Pons (tissue), 1 donor: ENCODE results near the gene THAP11.

ENCODE experiments used
- DNase-seq: peaks from one replicate; pipeline ENCODE4 v3.0.0-alpha.2; 2016; ENCODE audit warnings: low spot score

THAP11 gene

DNA sequence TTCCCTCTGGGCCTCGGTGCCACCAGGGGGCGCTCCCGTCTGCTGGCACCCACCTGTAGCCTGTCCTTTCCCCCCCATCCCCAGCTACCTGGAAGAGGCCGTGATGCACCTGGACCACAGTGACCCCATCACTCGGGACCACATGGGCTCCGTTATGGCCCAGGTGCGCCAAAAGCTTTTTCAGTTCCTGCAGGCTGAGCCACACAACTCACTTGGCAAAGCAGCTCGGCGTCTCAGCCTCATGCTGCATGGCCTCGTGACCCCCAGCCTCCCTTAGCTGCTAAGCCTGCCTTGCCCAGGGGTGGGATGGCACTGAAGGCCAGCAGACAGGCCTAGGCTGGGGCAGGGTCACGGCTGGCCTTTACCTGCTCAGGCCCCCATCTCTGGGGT, 41.7 kb downstream of the THAP11 start:
- no peak for DNase-seq

DNA sequence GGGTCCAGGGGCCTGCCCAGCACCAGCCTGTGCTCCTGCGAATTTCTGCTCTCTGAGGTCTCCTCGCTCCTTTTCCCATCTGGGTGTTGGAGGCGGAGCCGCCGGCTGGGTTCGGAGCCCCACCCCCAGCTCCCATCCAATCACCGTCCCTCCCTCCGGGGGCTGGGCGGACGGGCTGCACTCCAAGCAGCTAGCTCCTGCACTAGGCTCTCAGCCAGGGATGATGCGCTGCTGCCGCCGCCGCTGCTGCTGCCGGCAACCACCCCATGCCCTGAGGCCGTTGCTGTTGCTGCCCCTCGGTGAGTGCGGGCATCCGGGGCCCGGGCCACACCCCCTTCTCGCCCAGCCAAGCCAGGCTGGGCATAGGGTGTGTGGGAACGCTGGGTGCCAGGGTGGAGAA, 42.6 kb downstream of the THAP11 start, which contains the start of gene NRN1L:
Gene NRN1L (plus strand): TSS at position 202 of the 400 bp plus-strand sequence. CDS start 19 bp downstream, at position 221.
- peak; percentile 82 for DNase-seq

DNA sequence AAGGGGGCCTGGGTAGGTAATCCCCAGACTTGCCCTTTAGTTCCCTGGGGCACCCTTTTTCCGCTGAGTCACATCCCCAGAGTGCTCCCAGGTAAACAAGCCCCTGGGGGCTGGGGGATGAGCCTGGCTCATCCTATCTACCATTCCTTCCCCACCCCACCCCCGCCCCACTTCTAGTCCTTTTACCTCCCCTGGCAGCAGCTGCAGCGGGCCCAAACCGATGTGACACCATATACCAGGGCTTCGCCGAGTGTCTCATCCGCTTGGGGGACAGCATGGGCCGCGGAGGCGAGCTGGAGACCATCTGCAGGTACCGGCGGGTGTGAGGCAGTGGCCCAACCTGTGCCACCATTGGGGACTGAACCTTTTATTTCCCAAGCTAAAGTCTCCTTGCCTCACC, 43.4 kb downstream of the THAP11 start:
- no peak for DNase-seq

DNA sequence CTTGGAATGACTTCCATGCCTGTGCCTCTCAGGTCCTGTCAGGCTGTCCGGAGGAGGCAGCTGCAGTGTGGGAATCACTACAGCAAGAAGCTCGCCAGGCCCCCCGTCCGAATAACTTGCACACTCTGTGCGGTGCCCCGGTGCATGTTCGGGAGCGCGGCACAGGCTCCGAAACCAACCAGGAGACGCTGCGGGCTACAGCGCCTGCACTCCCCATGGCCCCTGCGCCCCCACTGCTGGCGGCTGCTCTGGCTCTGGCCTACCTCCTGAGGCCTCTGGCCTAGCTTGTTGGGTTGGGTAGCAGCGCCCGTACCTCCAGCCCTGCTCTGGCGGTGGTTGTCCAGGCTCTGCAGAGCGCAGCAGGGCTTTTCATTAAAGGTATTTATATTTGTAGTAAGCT, 43.9 kb downstream of the THAP11 start:
- no peak for DNase-seq

DNA sequence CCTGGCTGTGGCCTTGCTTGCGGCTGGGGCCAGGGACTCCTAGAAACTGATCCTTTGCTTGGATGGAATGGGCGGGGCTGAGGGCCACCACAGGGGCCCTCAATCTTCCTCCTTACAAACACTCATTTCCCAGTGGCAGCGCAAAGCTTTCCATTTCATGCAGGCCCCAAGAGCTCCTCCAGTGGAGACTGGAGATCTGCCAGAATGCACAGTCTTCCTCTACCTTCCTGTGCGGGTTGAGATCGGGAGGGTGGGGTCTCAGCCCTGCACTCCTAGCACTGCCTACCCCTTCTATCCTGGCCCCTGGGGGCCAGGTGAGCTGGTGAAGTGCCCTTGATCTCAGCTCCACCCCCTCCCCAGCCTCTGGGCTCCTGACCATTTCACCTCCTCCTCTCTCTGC, 44.3 kb downstream of the THAP11 start:
- no peak for DNase-seq

DNA sequence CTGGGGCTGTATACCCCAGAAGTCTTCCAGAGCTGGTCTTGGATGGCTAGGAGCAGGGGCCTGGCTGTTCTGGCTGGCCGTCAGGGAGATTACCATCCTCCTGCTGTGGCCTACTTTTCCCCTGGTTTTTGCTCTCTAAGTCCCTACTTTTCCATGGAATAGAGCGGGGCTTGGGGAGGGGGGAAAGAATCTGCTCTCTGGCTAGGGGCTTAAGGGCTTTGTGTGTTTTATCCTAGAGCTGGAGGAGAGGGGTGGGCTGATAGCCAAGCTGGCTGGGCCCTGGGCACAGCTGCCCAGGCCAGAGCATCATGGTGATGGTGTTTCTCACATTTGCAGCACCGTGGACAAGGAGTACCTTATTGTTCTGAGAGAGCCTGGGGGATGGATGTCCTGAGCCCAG, 46.2 kb downstream of the THAP11 start:
- no peak for DNase-seq

DNA sequence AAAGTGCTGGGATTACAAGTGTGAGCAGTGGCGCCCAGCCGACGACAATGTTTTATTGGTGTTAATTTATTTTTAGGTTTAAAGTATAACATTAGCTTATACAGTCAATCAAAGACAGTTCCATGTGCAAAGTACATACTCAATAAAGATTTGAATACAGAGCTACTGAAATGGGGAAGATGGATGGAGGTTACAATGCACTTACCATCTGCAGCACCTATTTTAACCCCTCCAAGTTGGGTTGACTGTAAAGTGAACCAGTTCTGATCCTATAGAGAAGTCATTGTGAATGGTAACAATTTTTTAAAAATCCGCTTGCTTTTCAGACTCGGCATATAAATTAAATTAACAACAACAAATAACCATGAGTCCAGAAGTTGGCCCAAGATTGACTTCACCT, 50.3 kb downstream of the THAP11 start:
- no peak for DNase-seq

DNA sequence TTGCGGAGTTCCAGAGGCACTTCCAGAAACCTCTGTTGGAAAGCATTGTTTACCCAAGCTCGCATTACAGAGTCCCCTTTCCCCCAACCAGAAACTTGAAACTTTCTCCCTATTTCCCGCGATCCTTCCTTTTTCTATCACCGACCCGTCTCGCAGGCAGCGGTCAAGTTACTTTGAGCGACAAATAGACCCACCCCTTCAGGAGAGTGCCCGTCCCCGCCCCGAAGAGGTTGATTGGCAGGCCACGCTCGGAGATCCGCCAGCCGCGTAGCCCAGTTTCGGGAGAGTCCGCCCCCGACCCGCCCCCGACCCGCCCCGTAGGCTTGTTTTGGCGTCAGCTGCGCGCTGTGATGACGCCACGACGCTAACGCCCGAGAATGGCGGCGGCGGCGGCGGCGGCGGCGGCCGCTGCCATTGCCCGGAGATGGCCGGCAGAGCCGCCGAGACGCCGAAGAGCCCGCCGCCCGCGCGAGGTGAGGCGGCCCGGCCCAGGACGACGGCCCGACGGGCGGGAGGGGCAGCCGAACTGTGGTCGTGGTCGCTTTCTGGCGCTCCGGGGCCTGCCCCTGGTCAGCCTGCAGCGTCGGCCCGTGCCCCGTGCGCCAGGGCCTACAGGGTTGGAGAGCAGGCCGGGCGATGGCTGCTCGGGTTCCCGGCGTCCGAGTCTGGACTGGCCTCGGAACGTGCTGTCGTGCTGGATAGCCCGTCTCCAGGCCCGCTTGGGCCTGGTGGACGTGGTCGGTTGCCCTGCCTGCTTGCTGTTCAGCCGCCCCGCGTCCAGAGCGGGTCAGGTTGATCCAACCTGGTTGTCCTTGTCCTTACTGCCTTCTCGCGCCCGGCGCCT, 51.0 kb downstream of the THAP11 start, which contains the start of gene PSKH1:
Gene PSKH1 (plus strand): TSS at position 356 of the 844 bp plus-strand sequence. CDS start 15,496 bp downstream, outside the sequence.
- peak; percentile 96 for DNase-seq
